GM21526 (cell line): ENCODE results near the gene PIGL.
"Not testable (repeated sequence)": the region's sequence is repeated elsewhere in the genome, so short reads cannot be mapped to it uniquely, and the experiment has no call there.

ENCODE experiments used
- ATAC-seq: cut with Tn5 transposase; IDR thresholded peaks from one replicate; pipeline ENCODE4 v1.9.1; 2021; ENCODE audit warnings: moderate library complexity; ENCODE audit not compliant: unreplicated experiment, low FRiP score

PIGL gene

GRCh38 chr17:16301963-16302855 lies 85.2 kb downstream of the PIGL start:
- ATAC-seq = no peak

- ATAC-seq = no peak
Measured at GRCh38 chr17:16302856-16303255, 85.8 kb downstream of the PIGL start.

GRCh38 chr17:16304830-16305229 lies 87.8 kb downstream of the PIGL start:
- no peak for ATAC-seq

- no peak for ATAC-seq
Measured at GRCh38 chr17:16306211-16306610, 89.2 kb downstream of the PIGL start.

- ATAC-seq = not testable (repeated sequence)
Measured at GRCh38 chr17:16312061-16312460, 95.1 kb downstream of the PIGL start.

GRCh38 chr17:16313139-16314090 lies 96.4 kb downstream of the PIGL start:
- no peak for ATAC-seq

- no peak for ATAC-seq
Measured at GRCh38 chr17:16314189-16314588, 97.2 kb downstream of the PIGL start.

- ATAC-seq = no peak
Measured at GRCh38 chr17:16314859-16315258, 97.8 kb downstream of the PIGL start.

- ATAC-seq = no peak
Measured at GRCh38 chr17:16319969-16320368, 103.0 kb downstream of the PIGL start.

GRCh38 chr17:16322636-16323035 lies 105.6 kb downstream of the PIGL start:
- ATAC-seq = no peak

- ATAC-seq = no peak
Measured at GRCh38 chr17:16325964-16326363, 109.0 kb downstream of the PIGL start.

GRCh38 chr17:16327018-16327417 lies 110.0 kb downstream of the PIGL start:
- ATAC-seq = no peak

- no peak for ATAC-seq
Measured at GRCh38 chr17:16328997-16329396, 112.0 kb downstream of the PIGL start.

- no peak for ATAC-seq
Measured at GRCh38 chr17:16329519-16330271, 112.7 kb downstream of the PIGL start.

GRCh38 chr17:16338391-16338790 lies 121.4 kb downstream of the PIGL start:
- ATAC-seq = no peak

- ATAC-seq = no peak
Measured at GRCh38 chr17:16339402-16339801, 122.4 kb downstream of the PIGL start.

- no peak for ATAC-seq
Measured at GRCh38 chr17:16339959-16340358, 122.9 kb downstream of the PIGL start.

- ATAC-seq = no peak
Measured at GRCh38 chr17:16342979-16343378, 126.0 kb downstream of the PIGL start.

GRCh38 chr17:16343569-16343968 lies 126.6 kb downstream of the PIGL start:
- no peak for ATAC-seq

- no peak for ATAC-seq
Measured at GRCh38 chr17:16345565-16345964, 128.6 kb downstream of the PIGL start.
